ENCODE measurements around the gene FASTKD2.

GRCh38 chr2:206718296-206718695 is 47.1 kb upstream of the FASTKD2 start, which contains the start of gene DYTN:
- no peak for TF ChIP-seq CTCF (IDR thresholded peaks at IDR 0.05)
- no peak for TF ChIP-seq POLR2AphosphoS5 (IDR thresholded peaks at IDR 0.05)

Measured in prostate gland (tissue), 2 donors.